NCI-H446 (cell line): ENCODE results near the gene SNHG17.

Experiments
- DNase-seq, 2 experiments: peaks; one replicate each; lab custom pipeline; 2025; lab: John Stamatoyannopoulos, UW

The SNHG17 gene

DNA sequence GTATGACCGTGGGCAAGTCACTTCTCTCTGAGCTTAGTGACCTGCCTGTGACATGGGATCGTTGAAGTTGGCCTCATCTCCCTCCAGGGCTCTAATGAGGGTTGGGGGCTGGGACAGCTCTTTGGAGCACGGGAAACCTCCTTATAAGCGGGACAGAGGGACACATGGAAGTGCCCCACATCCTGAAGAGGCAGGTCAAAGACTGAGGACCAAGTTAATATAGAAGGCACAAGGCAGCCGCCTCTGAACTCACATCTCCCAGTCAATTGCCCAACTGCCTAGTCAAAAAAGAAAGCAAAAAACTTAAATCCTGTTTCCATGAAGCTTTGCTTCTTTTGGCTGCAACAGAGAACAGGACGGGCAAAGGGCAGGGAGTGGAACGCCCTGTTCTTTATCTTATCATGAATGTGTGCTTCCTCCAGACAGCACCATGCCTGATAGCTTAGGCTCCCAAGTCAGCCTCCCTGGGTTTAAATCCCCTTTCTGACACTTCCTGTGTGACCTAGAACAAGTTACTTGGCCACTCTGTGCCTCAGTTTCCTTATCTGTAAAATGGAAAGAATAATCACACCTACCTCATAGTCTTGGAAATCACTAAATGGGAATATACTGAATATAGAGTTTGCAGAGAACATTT is 61.8 kb downstream of the SNHG17 start:
- DNase-seq = no peak

DNA sequence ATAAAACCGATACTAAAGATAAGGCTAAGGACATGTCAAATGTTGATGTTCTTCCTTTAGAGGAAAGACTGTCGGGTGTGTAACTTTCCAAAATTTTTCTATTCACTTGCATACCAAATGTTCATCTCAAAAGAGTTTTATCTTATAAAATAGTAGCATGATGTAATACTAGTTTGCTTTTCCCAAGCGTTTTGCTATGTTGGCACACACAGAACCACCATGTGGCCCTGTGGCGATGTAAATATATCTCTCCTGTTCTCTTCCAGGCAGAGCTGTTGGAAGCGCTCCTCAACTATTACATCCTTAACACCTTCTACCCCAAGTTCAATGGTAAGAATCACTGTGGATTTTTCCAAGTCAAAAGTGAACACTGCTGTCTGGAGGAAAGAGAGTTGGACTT is 62.3 kb downstream of the SNHG17 start:
- DNase-seq = no peak
